Stimulated activated CD4-positive, alpha-beta T cell treated with anti-CD3 and anti-CD28 coated beads, Interleukin-15, amount 100 ng/mL, for 1 hour (primary cell): Measurements from ENCODE around the gene AUH.
"Not testable (repeated sequence)": the region's sequence is repeated elsewhere in the genome, so short reads cannot be mapped to it uniquely, and the experiment has no call there.

ENCODE experiments used
- DNase-seq, 2 donors: peaks; one replicate each; pipeline ENCODE4 v3.0.0-alpha.2; 2020; ENCODE audit warnings: low read depth in 1 of 2, low spot score in 1 of 2

AUH gene

DNA sequence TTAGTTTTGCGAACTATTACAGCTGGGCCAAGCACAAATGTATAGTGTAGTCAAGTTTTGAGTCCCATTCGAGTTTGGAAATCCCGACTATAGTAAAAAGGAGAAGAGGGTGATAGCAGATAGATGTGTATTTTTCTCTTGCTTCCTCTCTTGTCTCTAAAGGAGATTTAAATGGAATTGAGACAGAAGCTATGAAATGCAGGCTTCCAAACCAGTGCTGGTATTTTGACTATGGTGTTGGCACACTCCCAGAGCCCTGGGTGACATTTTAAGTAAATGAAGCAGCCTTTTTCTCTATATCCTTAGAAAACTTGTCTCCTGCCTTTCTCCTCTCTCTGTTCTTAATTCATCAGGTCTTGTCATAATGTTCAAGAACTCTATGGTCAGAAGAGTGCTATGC is 17.7 kb upstream of the AUH start:
- DNase-seq = no peak

DNA sequence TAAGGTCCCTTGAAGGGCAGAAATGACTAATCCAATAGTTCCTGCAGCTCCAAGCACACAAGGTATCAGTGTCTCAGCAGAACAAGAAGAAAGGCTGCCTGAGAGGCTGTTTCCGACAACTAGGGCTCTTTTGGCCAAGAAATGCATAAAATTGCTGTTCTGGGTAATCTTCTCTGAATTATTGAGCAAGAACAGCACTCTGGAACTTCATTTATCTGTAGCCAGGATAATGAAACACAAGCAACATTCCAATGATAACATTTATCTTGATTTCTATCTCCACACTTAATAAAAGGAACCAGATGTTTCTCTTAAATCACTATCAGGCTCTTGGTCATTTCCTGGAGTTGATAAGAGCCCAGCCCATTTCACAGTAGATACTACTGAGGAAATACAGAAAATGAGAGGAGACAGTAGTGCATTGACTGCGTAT is 17.0 kb upstream of the AUH start:
- DNase-seq = no peak

- DNase-seq = not testable (repeated sequence)
Observed at GRCh38 chr9:91378054-91378453, 16.3 kb upstream of the AUH start.

DNA sequence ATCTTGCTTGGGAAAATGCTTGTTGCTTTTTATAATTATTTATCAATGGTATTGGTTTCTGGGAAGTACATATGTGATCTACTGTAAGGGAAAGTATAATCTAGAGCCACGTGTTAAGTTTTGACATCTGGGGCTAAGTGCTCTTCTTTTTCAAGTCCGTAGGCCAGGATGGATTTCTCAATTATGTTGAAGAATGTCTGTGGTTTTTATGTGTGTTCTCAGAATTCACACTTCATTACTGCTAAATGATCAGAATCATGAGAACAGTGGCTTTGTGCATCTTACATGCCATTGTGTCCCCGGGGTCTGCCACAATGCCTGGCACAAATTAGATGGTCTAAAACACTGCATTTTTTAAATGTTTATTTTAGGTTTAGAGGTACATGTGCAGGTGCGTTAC is 14.5 kb upstream of the AUH start:
- DNase-seq = no peak

DNA sequence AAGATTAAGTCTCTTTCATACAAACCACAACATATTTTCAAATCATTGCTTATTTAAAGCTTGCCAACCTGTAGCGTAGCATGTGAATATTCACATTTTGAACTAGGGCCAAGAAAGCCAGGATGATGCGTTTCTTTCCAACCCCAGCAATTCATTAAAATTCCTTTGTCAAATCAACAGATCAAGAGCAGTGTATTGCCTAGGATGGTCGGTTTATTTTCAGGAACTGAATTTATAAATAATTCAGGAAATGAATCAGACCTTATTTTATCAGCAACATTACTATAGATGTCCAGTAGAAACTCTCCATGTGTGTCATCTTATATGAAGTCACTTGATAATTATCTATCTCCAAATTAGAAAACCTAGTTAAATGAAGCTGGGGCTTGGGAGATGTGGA is 13.2 kb upstream of the AUH start:
- DNase-seq = no peak

DNA sequence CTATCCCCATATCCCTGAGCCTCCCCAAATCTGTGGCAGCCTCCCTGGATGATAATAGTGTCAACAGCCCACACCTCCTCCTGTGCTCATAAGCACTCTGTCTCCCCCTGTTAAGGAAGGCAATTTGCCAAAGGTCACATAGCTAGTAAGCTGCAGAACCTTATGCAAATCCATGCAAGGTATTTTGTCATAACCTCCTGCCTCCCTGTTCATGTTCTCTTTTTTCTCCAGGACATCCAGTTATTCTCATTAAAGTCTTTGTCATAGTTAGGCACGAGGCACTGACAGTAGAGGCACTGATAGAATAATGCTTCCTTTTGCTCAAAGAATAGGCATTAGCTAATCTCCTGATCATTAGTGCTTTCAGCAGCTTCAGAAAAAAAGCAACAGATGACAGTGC is 10.2 kb upstream of the AUH start:
- no peak for DNase-seq

GRCh38 chr9:91370006-91370405 is 8.3 kb upstream of the AUH start:
- DNase-seq = not testable (repeated sequence)

- DNase-seq = no peak
Observed at GRCh38 chr9:91364702-91365101, 3.0 kb upstream of the AUH start.

GRCh38 chr9:91364005-91364404 is 2.3 kb upstream of the AUH start:
- DNase-seq = no peak

GRCh38 chr9:91362051-91362611 is 413 bp upstream of the AUH start:
- no peak for DNase-seq

DNA sequence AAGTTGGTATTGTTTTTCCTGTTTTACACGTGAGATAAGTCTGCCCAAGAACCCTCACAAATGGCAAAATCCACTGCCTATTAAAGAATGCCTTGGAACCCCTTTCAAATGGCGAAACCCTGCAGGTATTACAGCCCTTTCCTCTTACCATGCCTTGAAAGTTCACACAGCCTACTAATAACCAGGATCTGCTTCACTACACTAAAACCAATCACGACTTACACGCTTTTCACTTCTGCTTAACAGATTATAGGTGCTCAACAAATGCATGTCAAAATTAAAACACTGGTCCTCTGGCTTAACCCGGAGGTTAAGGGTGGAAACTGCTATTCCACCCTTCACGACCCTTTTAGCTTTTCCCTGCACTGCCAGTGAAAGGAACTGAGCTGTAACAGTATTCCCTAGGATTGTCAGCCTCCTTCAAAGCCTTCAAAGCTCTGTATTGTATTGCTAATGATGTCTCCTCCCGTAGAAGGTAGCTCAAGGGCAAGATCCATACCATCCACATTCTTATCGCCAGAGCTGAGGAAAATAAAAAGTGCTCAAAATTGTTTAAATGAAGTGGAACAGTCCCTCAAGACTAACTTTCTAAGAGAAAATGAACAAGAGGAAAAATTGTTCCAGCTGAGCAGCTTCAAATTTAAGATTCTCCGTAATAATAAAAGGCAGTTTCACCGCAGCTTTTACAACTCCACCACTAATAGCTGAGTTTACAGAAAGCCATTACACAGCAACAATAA is 997 bp downstream of the AUH start:
- DNase-seq = no peak

DNA sequence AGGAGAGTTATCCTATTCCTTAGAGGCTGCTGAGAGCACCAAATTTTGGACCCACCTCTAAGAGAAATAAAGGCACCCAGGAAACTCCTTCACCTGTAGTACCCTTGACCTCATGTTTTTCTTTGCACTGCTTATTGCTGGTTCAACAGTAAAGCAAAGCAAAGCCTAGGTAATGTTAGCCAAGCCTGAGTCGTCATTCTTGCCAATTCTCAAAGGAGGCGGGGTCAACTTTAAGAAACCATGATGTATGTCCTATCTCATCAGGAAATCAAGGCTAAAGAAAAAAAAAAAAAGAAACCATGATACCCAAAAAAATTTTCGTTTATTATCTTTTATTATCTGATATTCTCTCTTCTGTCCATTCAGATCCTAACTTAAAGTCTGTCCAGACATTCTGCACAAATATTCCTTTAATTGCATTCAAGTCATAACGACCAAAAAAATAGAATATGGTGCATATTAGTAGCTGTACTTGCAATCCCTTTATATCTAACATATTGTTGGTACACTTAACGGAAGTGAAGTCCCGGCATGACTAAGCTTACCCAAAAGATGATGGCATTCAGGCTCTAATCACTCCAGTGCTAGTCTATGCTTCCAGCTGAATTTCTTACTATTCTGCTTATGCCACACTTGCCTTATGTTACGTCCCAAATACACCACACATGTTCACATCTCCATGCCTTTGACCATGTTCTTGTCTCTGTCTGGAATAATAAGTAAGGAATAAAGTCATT is 1.8 kb downstream of the AUH start:
- no peak for DNase-seq

DNA sequence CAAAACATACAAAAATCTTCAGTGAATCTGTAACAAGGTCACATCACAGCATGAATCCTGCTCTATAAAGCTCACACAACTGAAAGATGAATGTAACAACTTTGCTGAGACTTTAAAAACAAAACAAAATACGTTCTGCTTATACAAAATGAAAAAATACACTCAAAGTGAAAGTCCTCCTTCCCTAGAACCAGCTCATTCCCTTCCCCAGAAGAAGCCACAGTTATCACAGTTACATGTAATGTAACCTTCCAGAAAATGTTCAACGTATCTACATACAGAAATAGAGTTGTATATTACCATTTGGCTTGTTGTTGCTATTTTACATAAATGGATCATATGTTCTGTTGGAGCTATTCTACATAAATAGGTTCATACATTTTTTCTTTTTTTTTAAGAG is 2.6 kb downstream of the AUH start:
- DNase-seq = no peak

GRCh38 chr9:91354881-91355280 is 6.8 kb downstream of the AUH start:
- DNase-seq = no peak

- no peak for DNase-seq
Observed at GRCh38 chr9:91349115-91349555, 12.6 kb downstream of the AUH start.

DNA sequence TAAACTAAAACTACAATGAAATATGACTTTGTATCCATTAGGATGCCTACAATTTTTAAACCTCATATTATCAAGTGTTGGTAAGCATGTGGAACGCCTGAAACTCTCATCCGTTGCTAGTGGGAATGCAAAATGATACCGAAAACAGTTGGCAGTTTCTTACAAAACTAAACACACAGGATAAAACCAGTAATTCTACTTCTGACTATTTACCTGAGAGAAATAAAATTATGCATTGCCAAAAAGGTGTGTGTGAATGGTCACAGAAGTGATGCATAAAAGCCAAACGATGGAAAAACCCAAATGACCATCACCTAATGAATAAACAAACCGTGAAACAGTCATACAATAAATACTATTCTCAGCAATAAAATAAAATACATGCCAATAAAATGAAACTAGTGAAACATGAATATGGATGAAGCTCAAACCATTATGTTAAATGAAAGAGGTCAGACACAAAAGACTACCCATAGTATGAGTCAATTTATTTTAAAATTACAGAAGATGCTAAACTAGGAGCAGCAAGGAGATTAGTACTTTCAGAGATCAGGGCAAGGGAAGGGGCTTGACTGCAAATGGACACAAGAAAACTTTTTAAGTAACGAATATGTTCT is 13.4 kb downstream of the AUH start:
- DNase-seq = no peak

DNA sequence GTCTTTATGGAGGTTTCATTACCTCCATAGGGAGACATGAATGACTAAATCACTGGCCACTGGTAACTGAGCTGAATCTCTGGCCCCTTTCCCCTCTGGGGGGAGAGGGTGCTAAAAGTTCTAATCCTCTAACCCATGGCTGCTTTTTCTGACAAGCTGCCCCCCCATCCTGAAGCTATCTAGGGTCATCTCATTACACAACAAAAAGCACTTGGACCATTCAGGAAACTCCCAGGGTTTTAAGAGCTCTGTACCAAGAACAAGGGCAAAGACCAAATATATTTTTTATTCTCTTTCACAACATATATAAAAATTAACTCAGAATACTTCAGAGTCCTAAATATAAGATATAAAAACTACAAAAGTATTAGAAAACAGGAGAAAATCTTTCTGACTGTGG is 14.3 kb downstream of the AUH start:
- no peak for DNase-seq

- no peak for DNase-seq
Observed at GRCh38 chr9:91346644-91347043, 15.1 kb downstream of the AUH start.

DNA sequence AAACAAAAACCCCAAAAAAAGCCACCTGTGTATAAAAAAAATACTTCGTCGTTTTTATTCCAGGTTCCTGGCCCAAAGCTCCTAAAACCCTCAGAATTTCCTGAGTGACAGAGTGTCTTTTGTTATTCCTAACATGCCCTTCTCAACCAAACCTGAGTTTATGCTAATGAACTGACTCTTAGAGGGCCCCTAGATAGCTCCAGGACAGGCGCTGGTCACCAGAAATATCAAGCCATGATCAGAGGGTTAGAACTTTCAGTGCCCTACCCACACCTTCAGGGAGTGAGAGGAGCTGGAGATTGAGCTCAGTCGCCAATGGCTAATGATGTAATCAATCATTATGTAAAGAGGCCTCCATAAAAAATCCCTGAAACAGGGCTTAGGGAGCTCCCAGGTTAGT is 15.7 kb downstream of the AUH start:
- DNase-seq = no peak

- no peak for DNase-seq
Observed at GRCh38 chr9:91342575-91342974, 19.1 kb downstream of the AUH start.

DNA sequence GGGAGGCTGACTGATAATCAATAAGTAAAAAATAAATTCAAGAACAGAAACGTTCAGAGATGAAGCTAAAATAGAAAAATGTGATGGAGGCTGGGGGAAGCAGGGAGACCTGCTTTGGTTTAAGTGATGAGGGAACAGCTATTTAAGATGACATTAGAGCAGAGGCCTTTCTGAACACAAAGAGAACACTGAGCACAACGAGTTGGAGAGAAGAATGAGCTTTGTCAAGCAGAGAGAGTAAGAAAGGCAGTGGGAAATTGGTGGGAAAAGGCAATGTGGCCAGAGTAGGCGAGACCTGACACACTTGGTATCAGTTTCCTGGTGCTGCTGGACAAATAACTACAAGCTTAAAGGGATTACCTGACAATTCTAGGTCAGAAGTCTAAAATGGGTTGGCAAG is 20.0 kb downstream of the AUH start:
- no peak for DNase-seq

- no peak for DNase-seq
Observed at GRCh38 chr9:91341258-91341746, 20.4 kb downstream of the AUH start.
